H9 (cell line): ENCODE measurements around the gene DHFR2. TPM values are rescaled to one million over a fixed set of nuclear protein-coding genes. Genes with fewer than 3 reads are reported as not detected.

Experiments used
- DNase-seq: peaks from one replicate; pipeline ENCODE4 v3.0.0-alpha.2; 2017
- H2AFZ ChIP-seq: one replicate; pipeline ENCODE4 v1.6.1; 2013; ENCODE audit warnings: mild to moderate bottlenecking, low read length, control low read depth, moderate library complexity
- H2AK5ac ChIP-seq: 2 replicates; pipeline ENCODE4 v1.6.1; 2013; ENCODE audit warnings: low read length, control low read depth, mixed read lengths; ENCODE audit not compliant: insufficient read length
- H2BK120ac ChIP-seq: one replicate; pipeline ENCODE4 v1.6.1; 2013; ENCODE audit warnings: low read depth, mild to moderate bottlenecking, low read length, control low read depth, inconsistent platforms; ENCODE audit not compliant: poor library complexity, severe bottlenecking
- H2BK12ac ChIP-seq: 2 replicates; pipeline ENCODE4 v1.6.1; 2013; ENCODE audit warnings: low read length, control low read depth, mixed read lengths, low read depth; ENCODE audit not compliant: insufficient read length
- H2BK15ac ChIP-seq: 2 replicates; pipeline ENCODE4 v1.6.1; 2013; ENCODE audit warnings: low read depth, low read length, control low read depth
- H2BK20ac ChIP-seq: one replicate; pipeline ENCODE4 v1.6.1; 2013; ENCODE audit warnings: low read depth, mild to moderate bottlenecking, low read length, control low read depth, inconsistent platforms; ENCODE audit not compliant: poor library complexity, severe bottlenecking
- H2BK5ac ChIP-seq: 2 replicates; pipeline ENCODE4 v1.6.1; 2013; ENCODE audit warnings: low read length, control low read depth, mixed read lengths; ENCODE audit not compliant: insufficient read length
- H3K14ac ChIP-seq: 2 replicates; pipeline ENCODE4 v1.6.1; 2013; ENCODE audit warnings: low read length, control low read depth; ENCODE audit not compliant: insufficient read depth
- H3K18ac ChIP-seq: 2 replicates; pipeline ENCODE4 v1.6.1; 2013; ENCODE audit warnings: low read depth, mild to moderate bottlenecking, mixed read lengths, low read length, control low read depth; ENCODE audit not compliant: insufficient read length
- H3K23ac ChIP-seq: 2 replicates; pipeline ENCODE4 v1.6.1; 2013; ENCODE audit warnings: low read length, control low read depth, mixed read lengths, low read depth; ENCODE audit not compliant: insufficient read length
- H3K23me2 ChIP-seq: 2 replicates; pipeline ENCODE4 v1.6.1; 2013; ENCODE audit warnings: low read depth, mild to moderate bottlenecking, mixed read lengths, low read length, control low read depth; ENCODE audit not compliant: insufficient read length, poor library complexity, severe bottlenecking
- H3K27ac ChIP-seq: 2 replicates; pipeline ENCODE4 v1.5.1; 2013; ENCODE audit warnings: low read length, control low read depth, mixed read lengths, low read depth; ENCODE audit not compliant: insufficient read length
- H3K27me3 ChIP-seq: 2 replicates; pipeline ENCODE4 v1.6.1; 2013; ENCODE audit warnings: low read length, control low read depth, inconsistent platforms; ENCODE audit not compliant: insufficient read depth
- H3K4ac ChIP-seq: 2 replicates; pipeline ENCODE4 v1.6.1; 2013; ENCODE audit warnings: low read depth, mild to moderate bottlenecking, control low read depth, inconsistent platforms, low read length, moderate library complexity
- H3K4me1 ChIP-seq: 2 replicates; pipeline ENCODE4 v1.6.1; 2013; ENCODE audit warnings: low read length, control low read depth, inconsistent platforms; ENCODE audit not compliant: insufficient read depth
- H3K4me2 ChIP-seq: 2 replicates; pipeline ENCODE4 v1.6.1; 2013; ENCODE audit warnings: low read length, control low read depth, mixed read lengths; ENCODE audit not compliant: insufficient read length, insufficient read depth
- H3K56ac ChIP-seq: 2 replicates; pipeline ENCODE4 v1.6.1; 2013; ENCODE audit warnings: low read depth, mild to moderate bottlenecking, mixed read lengths, low read length, control low read depth; ENCODE audit not compliant: insufficient read length
- H3K79me1 ChIP-seq: 2 replicates; pipeline ENCODE4 v1.6.1; 2013; ENCODE audit warnings: low read depth, mild to moderate bottlenecking, moderate library complexity, low read length, control low read depth, inconsistent platforms; ENCODE audit not compliant: insufficient read depth, poor library complexity, severe bottlenecking
- H3K79me2 ChIP-seq: 2 replicates; pipeline ENCODE4 v1.6.1; 2013; ENCODE audit warnings: low read length, control low read depth, inconsistent platforms; ENCODE audit not compliant: insufficient read depth
- H3K9ac ChIP-seq: 2 replicates; pipeline ENCODE4 v1.6.1; 2013; ENCODE audit warnings: low read length, control low read depth, mixed read lengths; ENCODE audit not compliant: insufficient read length; ENCODE audit errors: extremely low read depth
- H3K9me3 ChIP-seq: one replicate; pipeline ENCODE4 v1.6.1; 2013; ENCODE audit warnings: low read depth, low read length, inconsistent platforms; ENCODE audit not compliant: control insufficient read depth
- H3T11ph ChIP-seq: one replicate; pipeline ENCODE4 v1.6.1; 2013; ENCODE audit warnings: mild to moderate bottlenecking, low read length, control low read depth, inconsistent platforms
- H4K20me1 ChIP-seq: one replicate; pipeline ENCODE4 v1.6.1; 2013; ENCODE audit not compliant: control insufficient read depth, insufficient read length, insufficient read depth
- H4K5ac ChIP-seq: 2 replicates; pipeline ENCODE4 v1.6.1; 2013; ENCODE audit warnings: low read depth, mild to moderate bottlenecking, mixed read lengths, low read length, control low read depth; ENCODE audit not compliant: insufficient read length
- H4K8ac ChIP-seq: replicated peaks from 2 replicates; pipeline ENCODE4 v1.6.1; 2013; ENCODE audit warnings: low read length, control low read depth, mixed read lengths, low read depth; ENCODE audit not compliant: insufficient read length
- H4K91ac ChIP-seq: 2 replicates; pipeline ENCODE4 v1.6.1; 2013; ENCODE audit warnings: low read depth, mild to moderate bottlenecking, moderate library complexity, mixed read lengths, low read length, control low read depth; ENCODE audit not compliant: insufficient read length
- H3K27ac Mint-ChIP-seq, 3 experiments: 2 replicates in 2 of 3; 3 replicates in 1 of 3; pipeline ENCODE4 v1.8.0; 2020 to 2021; ENCODE audit warnings: mixed read lengths in 3 of 3, mild to moderate bottlenecking in 1 of 3, moderate library complexity in 1 of 3
- H3K27me3 Mint-ChIP-seq: 2 replicates; pipeline ENCODE4 v1.8.0; 2021; ENCODE audit warnings: low read depth, mild to moderate bottlenecking, moderate library complexity, mixed read lengths
- H3K36me3 Mint-ChIP-seq, 3 experiments: 2 replicates in 2 of 3; 3 replicates in 1 of 3; pipeline ENCODE4 v1.8.0; 2020 to 2021; ENCODE audit warnings: low read depth in 3 of 3, mixed read lengths in 3 of 3; ENCODE audit not compliant: insufficient read depth in 1 of 3
- H3K4me1 Mint-ChIP-seq, 2 experiments: 2 replicates each; pipeline ENCODE4 v1.8.0; 2020; ENCODE audit warnings: mixed read lengths in 2 of 2
- H3K4me3 Mint-ChIP-seq, 2 experiments: 2 replicates in 1 of 2; 3 replicates in 1 of 2; pipeline ENCODE4 v1.8.0; 2020 to 2021; ENCODE audit warnings: mild to moderate bottlenecking in 2 of 2, mixed read lengths in 2 of 2, moderate library complexity in 1 of 2
- H3K9me3 Mint-ChIP-seq, 2 experiments: 2 replicates in 1 of 2; 3 replicates in 1 of 2; pipeline ENCODE4 v1.8.0; 2020; ENCODE audit warnings: mild to moderate bottlenecking in 2 of 2, mixed read lengths in 2 of 2, moderate library complexity in 1 of 2
- CTCF ChIP-seq: fragments of 200-600 bp; sonication (generic); conservative IDR thresholded peaks from 3 replicates; pipeline ENCODE4 v1.8.0; 2021; ENCODE audit warnings: antibody characterized with exemption, mild to moderate bottlenecking
- total RNA-seq: library from RNA; stranded (reverse); gene quantifications from 2 replicates; pipeline ENCODE4 v1.2.1, GENCODE V29; 2021

The DHFR2 gene
- total RNA-seq, 1 experiment from 2014 or later, result 1.6 TPM

GRCh38 chr3:94050546-94050945 is 12.2 kb downstream of the DHFR2 start:
- no peak overlapping the region for H3K27ac Mint-ChIP-seq
- no peak overlapping the region for H2AK5ac ChIP-seq
- H3K4ac ChIP-seq, result no peak overlapping the region

More at GRCh38 chr3:94050546-94050945, 12.2 kb downstream of the DHFR2 start:
- Mint-ChIP-seq H3K36me3 (peaks cover 0 to 3% (median 1%) of the 10 kb centered on the region in 3 experiments; a peak in 5 of 7 replicates), H3K27me3 (no peaks in the 10 kb centered on the region), H3K4me1 (no peaks in the 10 kb centered on the region), H3K4me3 (no peak overlapping the region), H3K9me3 (peaks cover 0 to under 1% of the 10 kb centered on the region in 2 experiments; a peak in 1 of 5 replicates)
- H3K23me2 ChIP-seq, result no peaks in the 10 kb centered on the region
- no peak overlapping the region for H3T11ph ChIP-seq
- no peaks in the 10 kb centered on the region for H3K79me1 ChIP-seq
- no peaks in the 10 kb centered on the region for H3K4me1 ChIP-seq
- H4K91ac ChIP-seq, result no peak overlapping the region
- no peak overlapping the region for H2BK15ac ChIP-seq
- no peak overlapping the region for H3K23ac ChIP-seq
- no peak overlapping the region for H2AFZ ChIP-seq
- H3K4me2 ChIP-seq, result no peak overlapping the region
- DNase-seq, result no peak
- no peak overlapping the region for H4K5ac ChIP-seq
- H4K8ac ChIP-seq, result no peak overlapping the region
- H4K20me1 ChIP-seq, result no peaks in the 10 kb centered on the region
- no peaks in the 10 kb centered on the region for H3K9me3 ChIP-seq
- H2BK20ac ChIP-seq, result no peak overlapping the region
- H3K56ac ChIP-seq, result no peak overlapping the region
- no peak overlapping the region for H3K27ac ChIP-seq
- no peak overlapping the region for H2BK5ac ChIP-seq
- no peak overlapping the region for H3K9ac ChIP-seq
- H3K27me3 ChIP-seq, result no peaks in the 10 kb centered on the region
- H3K18ac ChIP-seq, result no peak overlapping the region
- H3K79me2 ChIP-seq, result no peaks in the 10 kb centered on the region
- no peak overlapping the region for H2BK12ac ChIP-seq
- no peak overlapping the region for H3K14ac ChIP-seq
- TF ChIP-seq CTCF, result no peak
- no peak overlapping the region for H2BK120ac ChIP-seq
